ENCODE results near the gene INO80. TPM values are rescaled to one million over a fixed set of nuclear protein-coding genes. Genes with fewer than 3 reads are reported as not detected.

Gene INO80
- total and polyA plus RNA-seq, 2 donors (not counting 3 experiments of a cell fraction or from before 2014, with no cell fraction given): 5.7 to 29.1 TPM

GRCh38 chr15:41010345-41010744 is 105.7 kb downstream of the INO80 start:
- Histone ChIP-seq H4K20me1 (replicated peaks; ENCODE audit: control insufficient read depth, extremely low read depth, insufficient read depth, low read length) (no peaks in the 10 kb centered on the region), H3K27me3 (ENCODE audit: control insufficient read depth in 2 of 2, insufficient read depth in 2 of 2, low read length in 2 of 2) (no peaks in the 10 kb centered on the region), H3K4me3 (replicated peaks in 1 of 3; ENCODE audit: insufficient read depth in 1 of 3, low read depth in 1 of 3, low read length in 3 of 3) (no peak overlapping the region), H3K79me2 (ENCODE audit: control insufficient read depth, insufficient read depth, low read length) (no peaks in the 10 kb centered on the region), H3K4me2 (ENCODE audit: insufficient read depth, low read length) (no peak overlapping the region), H2AFZ (ENCODE audit: low read depth, low read length) (no peak overlapping the region), H3K9me1 (replicated peaks; ENCODE audit: control insufficient read depth, extremely low read depth, insufficient read depth, low read length) (no peaks in the 10 kb centered on the region), H3K36me3 (ENCODE audit: control insufficient read depth in 2 of 2, extremely low read depth in 1 of 2, insufficient read depth in 2 of 2, low read length in 2 of 2) (peaks cover 0 to 13% of the 10 kb centered on the region in 2 experiments), H3K9ac (replicated peaks; ENCODE audit: extremely low read depth, insufficient read depth, low read length) (no peak overlapping the region), H3K27ac (ENCODE audit: insufficient read depth, low read depth, low read length) (no peak overlapping the region), H3K9me3 (replicated peaks; ENCODE audit: control insufficient read depth, insufficient read depth, low read length) (no peaks in the 10 kb centered on the region), H3K4me1 (ENCODE audit: control insufficient read depth, extremely low read depth, insufficient read depth, low read length) (peaks cover 14% of the 10 kb centered on the region)
- DNase-seq (ENCODE audit: low read depth, low spot score) (no peak), FAIRE-seq (no peak)
- no TSS peak for BruUV-seq (replicated peaks)
- ChIA-PET CTCF (interaction anchor here (1.5 to 2.3 kb wide), 4 partner anchors 12 to 175 kb away, joined by 3 to 13 read pairs (median 8); no protein-coding TSS in a partner anchor), POLR2A (no interaction called here)
- TF ChIP-seq EZH2 (IDR thresholded peaks at IDR 0.05; ENCODE audit: borderline replicate concordance, low read depth, low read length, severe bottlenecking): no peak
- no peak for TF ChIP-seq CTCF (IDR thresholded peaks at IDR 0.05; ENCODE audit: extremely low read depth in 1 of 2, insufficient read depth in 1 of 2, low read depth in 1 of 2, low read length in 2 of 2)
- TF ChIP-seq MYC (IDR thresholded peaks at IDR 0.05; ENCODE audit: low read depth, low read length): no peak
- no peak for TF ChIP-seq JUN (IDR thresholded peaks at IDR 0.05; ENCODE audit: borderline replicate concordance, insufficient read depth, insufficient read length, low read depth)
- TF ChIP-seq FOS (IDR thresholded peaks at IDR 0.05; ENCODE audit: borderline replicate concordance, insufficient read depth, low read length): no peak
- no peak for TF ChIP-seq POLR2AphosphoS5 (IDR thresholded peaks at IDR 0.05; ENCODE audit: insufficient read depth, low read depth, low read length)
- TF ChIP-seq MAX (IDR thresholded peaks at IDR 0.05; ENCODE audit: insufficient read depth, insufficient read length): no peak
- no peak for TF ChIP-seq POLR2A (IDR thresholded peaks at IDR 0.05; ENCODE audit: low read depth, low read length)
- TF ChIP-seq GATA2 (IDR thresholded peaks at IDR 0.05; ENCODE audit: insufficient read depth, insufficient read length, low read depth, low read length): no peak
- intact Hi-C loops (cut with micrococcal nuclease) (no loop called here), dilution Hi-C loops (cut with MboI; ENCODE audit: extremely low pct_ligation_motif_present, low sequenced_read_pairs) (loop anchor here (10.0 kb wide), 1 partner anchor 106 kb away; no protein-coding TSS in a partner anchor)

Data from endothelial cell of umbilical vein (primary cell).